Muscle of back (tissue), 11 donors: ENCODE results near the gene SLAIN1. TPM values are rescaled to one million over a fixed set of nuclear protein-coding genes. Genes with fewer than 3 reads are reported as not detected.
A peak's percentile ranks its signal among the peaks of the same experiment; 100 is the strongest.

Experiments used
- DNase-seq, 3 donors: peaks; one replicate each; pipeline versions ENCODE4 v3.0.0 to v3.0.0-alpha.2; 2013
- polyA plus RNA-seq, 10 donors: library from polyadenylated mRNA; unstranded; fragments of 120-200 nt; gene quantifications; one replicate each; pipeline ENCODE4 v1.2.1, GENCODE V29; 2013; ENCODE audit not compliant: insufficient read length in 10 of 10

Gene SLAIN1
- polyA plus RNA-seq, 10 donors, result 3.9 to 7.6 (median 5.8) TPM

DNA sequence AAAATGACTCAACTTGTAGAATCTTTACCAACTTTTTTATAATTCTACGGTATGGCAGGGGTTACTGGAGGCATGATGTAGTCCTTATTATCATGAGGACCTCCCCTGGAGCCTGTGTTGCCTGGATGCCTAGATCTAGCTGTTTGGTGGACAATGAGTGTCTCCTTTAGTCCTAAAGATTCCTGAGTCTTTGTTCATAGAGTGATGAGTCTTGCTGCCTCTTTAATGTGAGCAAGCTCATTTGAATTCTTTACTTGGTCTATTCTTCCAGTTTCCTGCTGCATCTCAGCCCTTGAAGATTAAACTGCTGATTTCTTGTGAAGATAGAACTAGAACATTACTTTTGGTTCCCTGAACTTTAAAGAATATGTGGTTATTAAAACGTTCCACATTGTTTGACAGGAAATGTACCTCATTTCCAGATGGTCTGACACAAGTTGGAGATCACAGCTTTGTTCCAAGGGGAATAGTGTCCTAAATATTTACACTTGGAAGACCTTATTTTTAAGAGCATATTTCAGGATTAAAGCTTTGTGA, 51.9 kb downstream of the SLAIN1 start:
- DNase-seq, result no peak

- DNase-seq, result peak; percentile 36 to 79 (median 55)
Measured at GRCh38 chr13:77751513-77752456, 54.3 kb downstream of the SLAIN1 start.

- no peak for DNase-seq
Measured at GRCh38 chr13:77752512-77753069, 55.1 kb downstream of the SLAIN1 start.

DNA sequence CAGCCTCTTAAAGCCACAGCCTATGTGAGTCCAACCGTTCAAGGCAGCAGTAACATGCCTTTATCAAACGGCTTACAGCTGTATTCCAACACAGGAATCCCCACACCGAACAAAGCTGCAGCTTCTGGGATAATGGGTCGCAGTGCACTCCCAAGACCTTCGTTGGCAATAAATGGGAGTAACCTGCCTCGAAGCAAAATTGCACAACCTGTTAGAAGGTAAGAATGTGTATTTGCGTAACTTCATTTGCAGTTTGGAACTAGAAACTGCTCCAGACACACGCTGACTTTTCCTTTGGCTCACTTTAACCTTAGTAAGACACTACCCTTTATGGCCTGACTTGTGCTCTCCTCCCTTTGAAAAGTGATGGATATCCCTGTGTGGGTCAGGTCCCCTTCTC, 63.4 kb downstream of the SLAIN1 start:
- no peak for DNase-seq

GRCh38 chr13:77767413-77767812, 69.9 kb downstream of the SLAIN1 start:
- DNase-seq, result no peak

DNA sequence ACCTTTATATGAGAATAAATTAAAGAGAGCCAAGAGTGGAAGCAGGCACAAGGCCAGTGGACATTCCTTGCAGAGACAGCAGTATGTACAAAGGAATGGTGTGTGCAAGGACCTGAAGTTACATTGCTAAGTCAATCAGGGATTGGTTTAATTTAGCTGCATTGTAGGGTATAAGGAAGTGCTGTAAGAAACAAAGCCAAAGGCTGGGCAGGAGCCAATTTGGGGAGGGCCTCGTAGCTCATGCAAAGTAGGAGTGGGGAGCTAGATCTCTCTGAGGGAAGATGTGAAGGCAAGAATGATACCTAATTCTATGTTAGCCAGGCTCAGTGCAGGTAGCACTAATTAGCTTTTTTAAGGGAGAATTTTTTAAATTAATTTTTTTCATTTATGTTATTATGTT, 76.7 kb downstream of the SLAIN1 start:
- DNase-seq, result no peak

- DNase-seq, result no peak
Measured at GRCh38 chr13:77776704-77777103, 79.2 kb downstream of the SLAIN1 start.

DNA sequence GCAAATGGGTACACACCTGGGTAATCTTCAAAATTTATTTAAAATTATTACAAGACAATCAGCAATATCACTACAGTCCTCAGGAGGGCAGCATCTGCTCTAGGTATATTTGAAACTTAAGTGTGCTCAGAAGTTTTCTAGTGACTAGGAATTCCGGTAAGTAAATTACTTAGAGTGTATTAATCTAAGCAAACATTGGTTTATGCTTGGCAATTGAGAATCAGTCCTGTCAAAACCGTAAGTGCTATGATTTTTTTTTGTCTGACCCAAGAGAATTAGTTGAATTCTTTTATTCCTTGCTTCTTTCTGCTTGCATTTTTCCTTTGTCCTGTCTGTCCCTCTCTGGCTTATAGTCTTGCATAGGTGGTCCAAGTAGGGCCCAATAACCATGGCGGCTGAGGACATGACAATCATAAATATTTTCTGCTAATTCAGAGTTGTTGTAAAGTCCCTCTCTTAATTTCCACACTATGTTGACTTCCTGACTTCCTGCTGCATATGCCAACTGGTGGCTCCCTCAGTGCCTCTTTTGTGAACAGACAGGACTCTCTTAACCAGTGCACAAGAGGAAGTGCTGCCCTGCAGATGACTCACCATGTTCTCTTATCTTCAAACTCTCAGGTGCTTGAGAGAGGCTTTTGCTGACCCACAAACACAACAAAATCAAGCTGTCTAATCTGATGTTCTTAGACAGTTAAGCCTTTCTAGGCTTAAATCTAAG, 82.2 kb downstream of the SLAIN1 start:
- peak; percentile 45 to 78 (median 57) for DNase-seq

DNA sequence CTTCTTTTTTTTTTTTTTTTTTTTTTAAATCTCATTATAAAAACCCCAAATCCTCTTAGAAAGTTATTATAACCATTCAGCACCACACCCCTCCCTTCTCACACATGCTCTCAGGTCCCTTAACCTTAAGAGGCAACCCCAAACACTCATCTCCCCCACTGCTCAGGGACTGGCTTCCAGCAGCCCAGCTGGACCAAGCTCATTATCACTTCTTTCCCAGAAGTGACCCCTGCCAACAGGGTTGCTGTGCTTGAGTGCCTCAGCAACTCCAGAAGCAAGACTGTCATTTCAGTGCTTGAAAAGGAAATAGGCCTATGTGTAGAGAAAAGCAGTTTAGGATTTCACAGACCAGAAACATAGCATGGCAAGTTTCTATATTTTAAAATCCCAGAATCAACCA, 84.3 kb downstream of the SLAIN1 start:
- DNase-seq, result peak in 1 of 3 donors; percentile 35

DNA sequence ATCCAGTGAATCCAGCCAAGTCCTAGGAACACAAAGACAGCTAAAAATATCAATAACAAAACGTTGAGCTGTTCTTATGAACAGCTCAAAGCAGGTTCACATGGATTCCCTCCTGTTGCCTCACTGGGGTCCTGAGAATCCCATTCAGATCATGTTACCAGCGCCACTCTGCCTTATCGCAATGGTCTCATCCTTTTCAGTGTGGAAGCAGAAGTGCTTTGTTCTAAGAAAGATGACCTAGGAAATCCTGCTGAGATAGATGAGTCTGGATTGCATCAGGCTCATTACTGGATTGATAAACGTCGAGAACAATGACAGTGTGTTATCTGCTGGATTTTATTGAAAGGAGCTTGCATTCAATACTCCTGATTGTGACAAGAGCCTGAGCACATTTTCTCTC, 87.0 kb downstream of the SLAIN1 start:
- no peak for DNase-seq

GRCh38 chr13:77786695-77787287, 89.3 kb downstream of the SLAIN1 start:
- DNase-seq, result no peak

GRCh38 chr13:77789376-77789775, 91.9 kb downstream of the SLAIN1 start:
- no peak for DNase-seq

- peak in 2 of 3 donors; percentile 15 to 38 for DNase-seq
Measured at GRCh38 chr13:77800219-77800618, 102.7 kb downstream of the SLAIN1 start.

DNA sequence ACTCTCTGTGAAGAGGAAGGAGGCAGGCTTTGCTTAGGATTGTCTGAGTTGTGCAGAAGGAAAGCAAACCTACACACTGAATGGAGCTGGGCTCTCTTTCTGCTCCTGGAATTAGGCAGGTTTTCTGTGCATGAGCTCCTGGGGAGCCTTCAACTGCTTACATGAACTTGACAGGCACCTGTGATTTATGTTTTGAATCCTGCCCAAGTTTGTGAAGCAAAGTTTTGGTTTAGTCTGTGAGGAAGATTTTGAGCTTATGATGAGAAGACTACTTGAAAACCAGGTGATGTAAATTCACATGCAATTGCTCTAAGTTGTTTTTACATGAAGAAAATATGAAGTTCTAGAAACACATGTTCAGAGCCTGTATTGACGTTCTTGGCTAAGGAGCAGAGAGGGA, 109.0 kb downstream of the SLAIN1 start:
- no peak for DNase-seq

DNA sequence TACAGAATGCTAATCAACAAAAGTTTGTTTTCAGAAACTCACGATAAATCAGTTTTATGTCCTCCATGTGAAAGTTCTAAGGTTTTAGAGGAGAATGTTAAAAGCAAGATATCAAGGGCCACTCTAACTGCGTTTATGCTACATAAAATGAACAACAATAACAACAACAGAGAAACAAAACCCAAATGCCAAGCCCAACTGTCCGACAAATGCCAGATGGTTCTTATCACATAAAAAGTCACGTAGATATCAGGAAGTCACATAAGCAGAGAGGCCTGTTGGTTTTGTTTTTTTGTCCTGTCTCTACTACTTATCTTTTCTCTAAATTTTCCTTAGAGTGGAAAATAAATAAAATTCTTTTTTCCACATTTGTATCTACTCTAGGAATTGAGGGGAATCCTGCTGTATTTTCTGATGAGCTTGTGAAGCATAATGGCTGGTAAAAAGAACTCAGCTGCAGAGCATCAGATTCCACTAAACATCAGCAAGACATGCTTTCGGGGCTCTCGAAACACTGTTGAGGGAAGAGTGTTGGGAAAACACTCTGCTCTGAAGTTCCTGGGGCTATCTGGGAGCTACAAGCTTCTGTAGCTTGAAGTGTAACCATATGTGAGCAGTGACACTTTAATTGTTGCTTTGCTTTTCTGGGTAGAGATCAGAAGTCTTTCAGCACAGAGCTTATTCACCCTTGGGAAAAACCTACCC, 110.1 kb downstream of the SLAIN1 start:
- no peak for DNase-seq

GRCh38 chr13:77810430-77810829, 112.9 kb downstream of the SLAIN1 start:
- no peak for DNase-seq

GRCh38 chr13:77810878-77811277, 113.4 kb downstream of the SLAIN1 start:
- DNase-seq, result no peak

DNA sequence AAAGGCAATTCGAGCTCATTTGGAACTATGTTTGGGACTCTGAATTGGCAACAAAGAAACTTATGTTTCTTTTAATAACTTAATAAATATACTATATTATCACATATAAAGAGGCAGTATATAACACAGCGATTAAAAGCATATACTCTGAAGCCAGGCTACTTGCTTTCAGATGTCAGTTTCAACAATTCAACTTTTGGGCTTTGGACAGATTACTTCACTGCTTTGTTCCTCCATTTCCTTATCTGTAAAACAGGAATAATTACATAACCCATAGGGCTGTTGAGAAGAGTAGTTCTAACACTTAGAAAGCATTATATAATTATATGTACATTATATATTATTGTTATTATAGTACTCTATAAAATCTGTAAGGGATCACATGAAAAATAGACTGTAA, 113.9 kb downstream of the SLAIN1 start:
- no peak for DNase-seq

- no peak for DNase-seq
Measured at GRCh38 chr13:77811981-77812380, 114.5 kb downstream of the SLAIN1 start.
